Stimulated activated CD4-positive, alpha-beta T cell treated with anti-CD3 and anti-CD28 coated beads, Interleukin-15, amount 100 ng/mL, for 1 hour (primary cell): ENCODE results near the gene URGCP.

ENCODE experiments used
- DNase-seq, 2 donors: peaks; one replicate each; pipeline ENCODE4 v3.0.0-alpha.2; 2020; ENCODE audit warnings: low read depth in 1 of 2, low spot score in 1 of 2

The URGCP gene, protein sequence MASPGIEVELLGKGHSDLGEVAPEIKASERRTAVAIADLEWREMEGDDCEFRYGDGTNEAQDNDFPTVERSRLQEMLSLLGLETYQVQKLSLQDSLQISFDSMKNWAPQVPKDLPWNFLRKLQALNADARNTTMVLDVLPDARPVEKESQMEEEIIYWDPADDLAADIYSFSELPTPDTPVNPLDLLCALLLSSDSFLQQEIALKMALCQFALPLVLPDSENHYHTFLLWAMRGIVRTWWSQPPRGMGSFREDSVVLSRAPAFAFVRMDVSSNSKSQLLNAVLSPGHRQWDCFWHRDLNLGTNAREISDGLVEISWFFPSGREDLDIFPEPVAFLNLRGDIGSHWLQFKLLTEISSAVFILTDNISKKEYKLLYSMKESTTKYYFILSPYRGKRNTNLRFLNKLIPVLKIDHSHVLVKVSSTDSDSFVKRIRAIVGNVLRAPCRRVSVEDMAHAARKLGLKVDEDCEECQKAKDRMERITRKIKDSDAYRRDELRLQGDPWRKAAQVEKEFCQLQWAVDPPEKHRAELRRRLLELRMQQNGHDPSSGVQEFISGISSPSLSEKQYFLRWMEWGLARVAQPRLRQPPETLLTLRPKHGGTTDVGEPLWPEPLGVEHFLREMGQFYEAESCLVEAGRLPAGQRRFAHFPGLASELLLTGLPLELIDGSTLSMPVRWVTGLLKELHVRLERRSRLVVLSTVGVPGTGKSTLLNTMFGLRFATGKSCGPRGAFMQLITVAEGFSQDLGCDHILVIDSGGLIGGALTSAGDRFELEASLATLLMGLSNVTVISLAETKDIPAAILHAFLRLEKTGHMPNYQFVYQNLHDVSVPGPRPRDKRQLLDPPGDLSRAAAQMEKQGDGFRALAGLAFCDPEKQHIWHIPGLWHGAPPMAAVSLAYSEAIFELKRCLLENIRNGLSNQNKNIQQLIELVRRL

DNA sequence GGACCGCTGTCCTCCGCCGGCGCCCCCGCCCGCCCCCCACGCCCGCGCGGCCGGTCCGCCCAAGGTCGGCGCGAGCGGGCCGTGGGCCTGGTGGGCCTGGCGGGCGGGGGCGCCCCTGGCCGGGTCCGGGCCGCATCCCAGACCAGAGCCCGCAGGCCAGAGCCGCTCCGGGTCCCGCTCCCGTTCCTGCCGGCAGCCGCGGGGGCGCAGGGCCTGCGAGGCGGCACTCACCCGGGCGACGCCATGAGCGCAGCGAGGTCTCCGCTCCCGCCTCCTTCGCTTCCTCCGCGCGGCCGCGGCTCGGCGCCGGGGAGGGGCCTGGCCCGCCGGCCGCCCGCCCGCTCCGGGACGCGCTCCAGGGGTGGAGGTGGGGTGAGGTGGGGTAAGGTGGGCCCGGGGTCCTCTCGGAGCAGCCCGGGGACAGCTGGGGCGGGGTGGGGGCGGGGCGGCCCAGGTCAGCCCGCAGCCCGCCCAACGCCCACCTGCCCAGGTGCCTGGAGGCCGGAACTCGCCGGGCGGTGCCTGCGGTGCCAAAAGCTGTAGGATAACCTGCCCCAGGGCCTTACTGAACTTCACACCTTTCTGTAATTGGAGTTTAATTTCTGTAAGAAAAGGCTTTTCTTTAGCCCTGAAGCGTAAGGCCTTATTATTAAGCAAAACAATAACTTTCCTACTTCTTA is at the start of gene URGCP:
TSS of gene URGCP (minus strand) at position 266 of the 680 bp plus-strand sequence. CDS start at position 245, 21 bp downstream.
- peak; percentile 21 to 47 for DNase-seq

DNA sequence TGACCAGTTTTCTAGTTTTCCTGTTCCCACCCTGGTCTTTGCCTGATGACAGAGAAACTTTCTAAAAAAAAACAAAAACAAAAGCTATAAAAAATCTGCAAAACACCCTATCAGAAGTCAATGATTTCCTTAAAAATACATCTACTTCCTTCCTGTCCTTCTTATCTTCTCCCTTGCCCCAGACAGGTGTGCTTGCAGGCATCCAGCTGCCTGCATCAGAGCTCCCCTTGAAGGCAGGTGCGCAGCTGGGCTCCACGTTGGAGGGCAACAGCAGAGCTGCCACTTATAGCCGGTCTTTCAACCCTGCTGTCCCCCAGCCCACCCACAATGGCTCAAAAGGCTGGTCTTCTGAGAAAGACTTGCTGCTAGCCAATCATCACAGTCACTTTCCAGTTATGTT is 49.6 kb upstream of the URGCP start:
- no peak for DNase-seq

DNA sequence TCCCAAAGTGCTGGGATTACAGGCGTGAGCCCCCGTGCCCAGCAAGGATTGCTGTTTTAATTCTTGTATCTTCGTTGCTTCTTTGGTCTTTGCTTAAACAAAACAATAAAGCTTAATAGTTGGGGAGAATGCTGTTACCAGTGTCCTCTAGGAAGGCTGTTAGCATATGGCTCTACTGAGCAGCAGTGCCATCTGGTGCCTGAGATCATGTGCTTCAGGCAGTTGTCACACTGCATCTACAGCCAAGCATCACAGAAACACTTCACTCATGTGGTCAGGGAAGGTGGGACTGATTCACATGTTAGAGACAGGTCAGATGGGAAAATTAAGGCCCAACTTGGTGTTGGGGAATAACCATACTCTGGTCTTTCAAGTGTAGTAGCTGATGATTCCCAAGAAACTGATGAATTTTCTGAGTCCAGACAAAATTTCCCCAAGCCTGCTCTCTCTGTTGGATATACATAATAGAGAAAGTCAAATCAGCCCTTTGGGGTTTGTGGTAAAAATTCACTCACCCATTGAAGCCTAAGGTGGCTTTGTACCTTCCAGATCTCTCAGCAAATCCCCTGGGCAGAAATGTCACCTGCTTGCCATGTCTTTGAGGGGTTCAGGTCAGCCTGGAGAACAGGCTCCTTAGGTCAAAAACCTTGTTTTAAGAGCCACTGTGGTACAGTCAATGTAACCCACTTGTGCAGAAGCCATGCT is 48.3 kb upstream of the URGCP start:
- no peak for DNase-seq

DNA sequence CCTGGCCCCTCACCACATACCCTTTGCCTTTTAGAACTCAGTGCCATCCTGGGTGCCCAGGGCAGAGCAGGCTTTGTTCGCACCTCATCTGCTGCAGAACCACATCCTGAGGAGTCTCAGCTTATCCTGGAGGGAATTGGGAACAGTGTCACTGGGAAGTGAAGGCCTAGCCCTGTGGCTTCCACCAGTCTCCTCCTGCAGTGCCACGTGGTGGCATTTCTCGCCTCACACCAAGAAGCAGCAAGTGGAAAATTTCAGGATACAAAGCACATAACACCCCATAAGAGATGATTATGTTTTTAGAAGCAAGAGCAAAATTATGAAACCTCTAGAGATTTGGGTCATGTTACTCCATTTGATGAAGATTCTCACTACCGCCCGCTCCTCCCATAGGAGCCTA is 46.7 kb upstream of the URGCP start:
- no peak for DNase-seq

DNA sequence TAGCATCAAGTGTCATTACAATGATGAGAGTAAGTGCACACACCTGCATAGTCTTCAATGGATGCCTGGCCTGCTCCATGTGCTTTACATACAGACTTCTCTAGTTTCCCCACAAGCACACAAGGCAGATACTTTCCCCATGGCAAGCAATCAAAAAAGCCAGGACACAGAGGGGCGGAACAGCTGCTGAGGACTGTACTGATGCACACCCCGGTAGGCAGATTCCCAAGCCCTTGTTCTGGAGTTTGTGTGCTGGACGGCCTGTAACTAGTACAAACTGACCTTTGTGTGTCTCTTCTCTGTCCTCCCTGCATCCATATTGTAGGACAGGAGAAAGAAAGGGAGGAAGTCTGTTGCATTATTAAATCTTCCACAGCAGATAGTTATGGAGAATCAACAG is 45.6 kb upstream of the URGCP start:
- no peak for DNase-seq

DNA sequence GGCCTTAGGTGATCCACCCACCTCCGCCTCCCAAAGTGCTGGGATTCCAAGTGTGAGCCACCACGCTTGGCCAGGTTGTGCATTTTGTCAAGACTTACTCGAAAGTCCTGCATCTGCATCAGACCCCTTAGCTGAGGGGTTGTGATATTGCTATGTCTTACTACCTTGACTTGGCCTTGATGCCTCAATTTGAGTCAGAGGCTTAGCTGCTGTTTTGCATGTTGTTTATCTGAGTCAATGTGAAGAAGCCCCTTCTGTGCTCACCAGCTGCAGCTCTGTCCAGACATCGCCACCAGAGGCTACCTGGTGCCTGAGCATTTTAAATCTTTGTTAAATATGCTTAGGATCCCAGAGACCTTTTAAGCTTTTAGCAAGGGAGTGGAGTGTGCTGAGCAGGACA is 37.9 kb upstream of the URGCP start:
- no peak for DNase-seq

DNA sequence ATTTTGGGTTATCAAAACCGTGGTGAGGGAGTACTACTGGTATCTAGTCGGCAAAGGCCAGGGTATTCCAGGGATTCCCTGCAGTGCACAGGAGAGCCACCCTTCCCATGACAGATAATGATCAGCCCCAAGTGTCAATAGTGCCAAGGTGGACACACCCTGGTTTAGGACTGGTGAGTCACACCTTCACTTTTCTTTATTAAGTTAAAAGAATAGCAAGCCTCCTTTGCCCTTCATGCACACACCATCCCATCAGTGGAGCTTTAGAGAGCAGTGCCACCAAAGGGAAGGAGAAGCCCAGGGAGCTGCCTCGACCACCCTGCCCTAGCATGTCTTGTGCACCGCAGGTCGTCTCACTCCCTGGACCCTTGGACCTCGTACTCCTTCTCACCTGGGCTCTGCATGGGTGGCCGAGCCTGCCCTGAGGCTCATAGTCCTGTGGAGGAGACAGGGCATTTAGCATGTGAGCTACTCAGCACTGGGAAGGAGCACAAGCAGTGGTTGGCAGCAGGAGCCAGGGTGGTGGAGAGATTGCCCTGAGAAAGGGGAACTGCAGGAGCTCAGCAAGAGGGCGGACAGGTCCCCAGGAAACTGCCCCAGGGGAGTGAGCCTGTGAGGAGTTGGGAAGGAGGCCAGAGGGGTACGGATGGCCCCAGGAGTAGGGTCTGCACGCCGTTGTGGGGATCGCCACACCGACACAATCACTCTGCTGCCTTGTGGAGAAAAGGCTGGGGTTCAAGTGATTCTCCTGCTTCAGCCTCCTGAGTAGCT is 37.2 kb upstream of the URGCP start:
- no peak for DNase-seq

DNA sequence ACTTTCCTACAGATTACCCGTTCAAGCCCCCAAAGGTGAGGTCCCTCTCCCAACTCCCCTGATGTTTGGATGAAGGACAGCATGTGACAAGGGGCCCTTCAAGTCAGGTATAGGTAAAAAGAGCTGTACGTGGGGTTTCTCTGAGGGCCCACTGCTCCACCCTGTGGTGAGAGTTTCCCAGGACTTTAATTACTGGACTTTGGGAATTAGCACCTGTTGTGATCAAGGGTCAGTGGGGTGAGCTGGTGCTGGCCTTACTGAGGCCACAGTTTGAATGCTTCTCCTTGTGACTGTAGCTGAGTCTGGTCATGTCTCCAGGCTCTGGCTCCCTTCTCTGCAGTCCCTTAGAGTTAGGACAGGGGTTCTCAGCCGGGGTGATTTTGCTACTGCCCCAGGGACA is 36.6 kb upstream of the URGCP start:
- no peak for DNase-seq

DNA sequence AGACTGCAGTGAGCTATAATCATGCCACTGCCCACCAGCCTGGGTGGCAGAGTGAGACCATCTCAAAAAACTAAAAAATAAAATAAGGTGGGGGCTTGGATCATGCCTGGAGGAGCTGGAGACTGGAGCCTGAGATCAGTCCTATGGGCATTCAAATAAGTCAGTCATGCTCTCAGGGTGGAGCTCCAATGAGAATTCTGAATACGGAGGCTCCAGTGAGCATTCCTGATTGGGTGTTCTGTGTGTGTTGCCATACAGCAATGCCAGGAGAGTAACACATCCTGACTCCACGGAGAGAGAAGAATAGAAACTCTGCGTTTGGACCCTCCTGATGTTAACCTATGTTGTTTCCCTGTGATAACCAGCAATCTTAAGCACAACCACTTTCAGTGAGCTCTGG is 35.9 kb upstream of the URGCP start:
- DNase-seq, result no peak

DNA sequence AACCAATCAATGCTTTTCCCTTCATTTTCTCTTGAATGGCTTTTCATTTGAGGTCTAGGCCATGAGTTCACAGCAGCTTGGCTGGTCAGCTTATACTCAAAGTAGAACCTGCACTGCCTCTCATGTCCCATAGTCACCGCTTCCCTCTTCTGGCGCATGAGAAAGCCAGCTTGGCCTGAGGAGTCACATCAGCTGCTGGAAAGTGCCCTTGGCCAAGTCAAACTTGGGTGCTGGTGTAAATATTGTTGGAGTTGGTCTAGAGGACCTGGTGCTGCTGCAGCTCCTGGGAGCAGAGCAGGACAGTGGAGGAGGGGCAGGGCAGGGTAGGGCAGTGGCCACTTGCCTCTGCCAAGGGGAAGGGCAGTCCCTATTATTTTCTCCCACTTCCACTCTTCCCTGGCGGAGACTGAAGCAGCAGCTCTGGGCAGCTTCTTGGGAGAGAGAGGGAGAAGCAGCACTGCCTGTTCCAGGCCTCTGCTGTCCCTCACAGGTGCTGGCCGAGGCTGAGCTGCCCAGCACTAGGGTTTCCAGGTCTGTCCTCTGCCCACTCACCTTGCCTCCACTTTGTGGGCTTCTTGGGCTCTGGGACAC is 32.6 kb upstream of the URGCP start:
- DNase-seq, result no peak

DNA sequence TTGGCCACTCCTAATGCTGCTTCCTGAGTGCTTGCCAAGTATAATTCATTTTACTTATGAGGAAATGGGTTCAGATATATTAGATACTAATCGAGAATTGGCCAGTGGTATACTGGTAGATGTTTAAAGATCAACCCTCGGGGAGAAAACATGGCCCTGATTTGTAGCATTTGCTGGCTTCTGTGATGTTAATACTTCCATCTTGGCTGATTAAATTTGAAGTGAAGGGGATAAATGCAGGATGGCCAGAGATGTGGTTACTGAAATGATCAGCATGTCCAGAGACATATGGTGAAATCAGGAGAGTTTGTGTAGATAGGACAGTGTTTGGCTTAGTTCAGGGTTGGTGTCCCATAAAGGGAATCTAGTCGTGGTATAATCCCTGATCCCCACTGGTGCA is 31.0 kb upstream of the URGCP start:
- DNase-seq, result no peak

DNA sequence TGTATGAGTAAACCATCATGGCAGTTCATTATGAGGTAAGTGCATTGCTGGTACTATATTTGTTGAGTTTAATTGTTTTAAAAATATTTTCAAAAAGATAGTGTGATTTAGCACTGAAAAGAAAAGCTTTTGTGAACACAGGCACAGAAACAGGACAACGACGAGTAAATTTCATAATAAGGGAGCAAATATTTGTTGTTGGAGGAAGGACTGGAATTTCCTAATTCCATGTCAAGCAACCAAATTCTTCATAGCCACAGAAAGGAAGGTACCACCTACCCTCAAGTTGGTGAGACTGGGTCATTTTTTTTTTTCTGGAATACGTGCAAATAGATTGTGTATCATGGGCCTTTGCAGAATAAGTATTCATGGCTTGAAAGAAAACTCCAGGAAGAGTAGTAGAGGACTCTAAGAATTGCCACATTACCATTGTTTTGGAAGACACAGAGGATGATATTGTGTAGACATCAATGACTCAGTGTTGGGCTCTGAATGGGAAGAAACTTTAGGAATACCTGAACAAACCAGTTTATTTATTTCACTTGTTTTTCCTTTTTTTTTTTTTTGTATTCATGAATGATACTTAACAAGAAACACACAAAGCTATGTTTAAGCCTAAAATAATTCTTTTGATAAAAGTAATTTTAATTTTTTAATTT is 27.6 kb upstream of the URGCP start:
- DNase-seq, result no peak

DNA sequence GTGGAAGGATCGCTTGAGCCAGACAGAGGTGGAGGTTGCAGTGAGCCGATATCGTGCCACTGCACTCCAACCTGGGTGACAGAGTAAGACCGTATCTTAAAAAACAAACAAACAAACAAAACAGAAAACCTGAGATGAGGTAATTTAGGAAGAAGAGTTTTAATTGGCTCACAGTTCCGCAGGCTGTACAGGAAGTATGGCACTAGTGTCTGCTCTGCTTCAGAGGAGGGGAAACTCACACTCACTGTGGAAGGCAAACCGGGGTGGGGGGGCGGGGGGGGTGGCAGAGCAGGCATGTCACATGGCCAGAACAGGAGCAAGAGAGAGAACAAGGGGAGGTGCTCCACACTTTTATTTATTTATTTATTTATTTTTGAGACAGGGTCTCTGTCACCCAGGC is 24.9 kb upstream of the URGCP start:
- no peak for DNase-seq

DNA sequence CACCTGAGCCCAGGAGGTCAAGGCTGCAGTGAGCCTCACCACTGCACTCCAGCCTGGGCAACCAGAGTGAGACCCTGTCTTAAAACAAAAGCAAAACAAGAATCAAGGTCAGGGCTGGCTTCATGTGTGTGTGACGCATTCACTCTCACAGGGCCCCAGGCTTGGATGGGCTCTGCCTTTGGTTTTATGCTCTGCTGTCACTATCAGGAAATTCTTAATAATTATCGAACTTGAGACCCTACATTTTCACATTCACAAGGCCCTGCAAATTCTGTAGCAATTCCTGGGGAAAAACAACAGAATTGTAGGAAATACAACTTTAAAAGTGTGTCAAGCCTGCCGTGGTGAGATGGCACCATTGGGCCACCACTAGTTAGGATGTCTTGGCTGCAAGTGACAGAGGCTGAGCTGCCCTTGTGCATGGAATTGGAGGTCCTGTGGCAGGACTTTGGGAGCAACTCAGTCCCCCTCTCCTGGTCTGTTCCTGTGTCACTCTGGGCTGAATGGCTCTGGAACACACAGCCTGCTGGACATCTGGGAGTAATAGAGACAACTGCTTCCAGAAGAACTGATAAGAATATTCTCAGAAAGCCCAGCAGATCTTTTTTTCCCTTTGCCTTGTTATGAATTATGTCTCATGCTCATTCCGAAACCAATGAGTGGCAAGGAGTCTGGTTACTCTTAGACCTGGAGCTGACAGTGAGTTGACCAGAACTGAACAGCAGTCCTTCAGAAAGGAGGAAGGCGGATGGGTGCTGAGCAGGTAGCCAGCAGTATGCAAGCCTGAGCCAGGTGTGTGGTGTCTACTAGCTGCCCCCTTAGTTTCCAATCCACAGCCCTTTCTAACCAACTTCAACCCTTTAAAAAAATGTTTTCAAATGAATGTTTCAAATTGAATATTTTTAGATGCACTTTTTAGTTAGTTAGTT is 23.4 kb upstream of the URGCP start:
- DNase-seq, result no peak

DNA sequence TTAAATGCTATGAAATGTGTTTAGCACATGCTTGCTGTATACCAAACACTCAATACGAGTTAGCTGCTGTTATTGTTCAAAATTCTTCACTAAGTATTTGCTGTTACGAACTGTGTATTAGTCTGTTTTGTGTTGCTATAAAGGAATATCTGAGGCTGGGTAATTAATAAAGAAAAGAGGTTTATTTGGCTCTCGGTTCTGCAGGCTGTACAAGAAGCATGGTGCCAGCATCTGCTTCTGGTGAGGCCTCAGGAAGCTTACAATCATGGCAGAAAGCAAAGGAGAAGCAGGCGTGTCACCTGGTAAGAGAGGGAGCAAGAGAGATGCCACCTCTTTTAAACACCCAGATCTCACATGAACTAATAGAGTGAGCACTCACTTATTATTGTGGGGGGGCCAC is 21.4 kb upstream of the URGCP start:
- no peak for DNase-seq

DNA sequence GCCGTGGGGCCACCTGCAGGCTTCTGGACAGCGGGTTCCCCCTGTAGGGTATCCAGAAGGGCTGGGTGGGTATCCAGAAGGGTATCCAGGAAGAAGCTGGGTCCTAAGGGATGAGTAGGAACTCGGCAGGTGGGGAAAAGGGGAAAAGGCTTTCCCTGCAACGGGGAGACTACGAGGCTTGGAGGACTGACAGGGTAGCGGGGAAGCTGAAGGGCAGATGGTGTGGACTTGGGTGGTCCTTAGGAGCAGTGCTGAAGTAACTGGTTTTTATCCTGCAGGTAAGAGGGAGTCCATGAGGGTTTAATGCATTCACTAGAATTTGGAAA is 20.4 kb upstream of the URGCP start:
- no peak for DNase-seq

DNA sequence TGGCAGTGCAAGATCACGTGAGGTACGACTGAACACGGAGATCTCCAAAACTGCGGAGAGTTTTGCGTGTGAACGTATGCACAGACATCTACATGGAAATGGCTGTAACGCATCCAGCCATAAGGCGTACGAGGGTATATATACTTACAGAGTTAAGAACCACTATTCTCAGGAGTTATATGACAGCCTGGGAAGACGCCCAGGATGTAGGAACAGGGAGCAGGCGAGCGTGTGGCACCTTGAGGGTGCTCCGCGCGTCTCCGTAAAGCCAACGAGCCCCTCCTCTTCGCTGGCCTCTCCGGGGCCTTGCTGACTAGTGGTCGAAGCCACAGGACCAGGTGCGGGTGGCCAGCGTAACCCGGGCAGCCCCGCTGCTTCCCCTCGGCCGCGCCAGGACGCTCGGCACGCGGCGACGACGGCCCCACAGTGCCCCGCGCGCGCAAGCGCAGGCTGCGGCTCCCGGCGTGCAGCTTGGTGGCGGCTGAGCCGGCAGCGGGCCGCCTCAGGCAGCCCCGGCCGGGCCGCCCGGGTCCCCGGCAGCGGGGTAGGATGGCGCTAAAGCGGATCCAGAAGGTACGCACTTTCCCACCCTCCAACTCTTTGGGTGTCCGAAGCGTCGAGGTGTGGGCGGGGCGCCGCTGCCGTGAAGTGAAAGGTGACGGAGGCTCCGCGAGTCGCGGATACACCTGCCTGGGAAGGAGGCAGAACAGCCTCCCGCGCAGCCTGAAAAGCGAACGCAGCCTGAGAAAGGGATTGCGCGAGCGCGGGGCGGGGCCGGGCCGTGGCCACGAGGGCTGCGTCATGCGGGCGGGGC is 19.8 kb upstream of the URGCP start, which contains the start of gene UBE2D4:
TSS of gene UBE2D4 (plus strand) at position 453 of the 814 bp plus-strand sequence. CDS start at position 550, 97 bp downstream.
- peak; percentile 76 to 89 for DNase-seq
